ENCODE data around the gene NECTIN3.

Gene NECTIN3

GRCh38 chr3:111210003-111210711, 138.5 kb downstream of the NECTIN3 start:
- DNase-seq: peak in 1 of 2 experiments; percentile 4

GRCh38 chr3:111210866-111211564, 139.4 kb downstream of the NECTIN3 start:
- DNase-seq: no peak

- DNase-seq: no peak
Measured at GRCh38 chr3:111212511-111212910, 140.9 kb downstream of the NECTIN3 start.

- DNase-seq: no peak
Measured at GRCh38 chr3:111215481-111215880, 143.9 kb downstream of the NECTIN3 start.

GRCh38 chr3:111218615-111219014, 147.0 kb downstream of the NECTIN3 start:
- no peak for DNase-seq

GRCh38 chr3:111227216-111227615, 155.6 kb downstream of the NECTIN3 start:
- no peak for DNase-seq

GRCh38 chr3:111229301-111229700, 157.7 kb downstream of the NECTIN3 start:
- DNase-seq: no peak

GRCh38 chr3:111236836-111237713, 165.5 kb downstream of the NECTIN3 start:
- no peak for DNase-seq

- no peak for DNase-seq
Measured at GRCh38 chr3:111237946-111238345, 166.3 kb downstream of the NECTIN3 start.

- DNase-seq: no peak
Measured at GRCh38 chr3:111238885-111239284, 167.3 kb downstream of the NECTIN3 start.

- DNase-seq: no peak
Measured at GRCh38 chr3:111241960-111242359, 170.3 kb downstream of the NECTIN3 start.

Data from SW 1271 (cell line).